HG03342 (cell line): ENCODE data around the gene ISG20.
A peak's percentile ranks its signal among the peaks of the same experiment; 100 is the strongest.

ENCODE experiments used
- ATAC-seq: cut with Tn5 transposase; IDR thresholded peaks from one replicate; pipeline ENCODE4 v1.9.1; 2021; ENCODE audit warnings: mild to moderate bottlenecking, moderate library complexity; ENCODE audit not compliant: unreplicated experiment

ISG20 gene

DNA sequence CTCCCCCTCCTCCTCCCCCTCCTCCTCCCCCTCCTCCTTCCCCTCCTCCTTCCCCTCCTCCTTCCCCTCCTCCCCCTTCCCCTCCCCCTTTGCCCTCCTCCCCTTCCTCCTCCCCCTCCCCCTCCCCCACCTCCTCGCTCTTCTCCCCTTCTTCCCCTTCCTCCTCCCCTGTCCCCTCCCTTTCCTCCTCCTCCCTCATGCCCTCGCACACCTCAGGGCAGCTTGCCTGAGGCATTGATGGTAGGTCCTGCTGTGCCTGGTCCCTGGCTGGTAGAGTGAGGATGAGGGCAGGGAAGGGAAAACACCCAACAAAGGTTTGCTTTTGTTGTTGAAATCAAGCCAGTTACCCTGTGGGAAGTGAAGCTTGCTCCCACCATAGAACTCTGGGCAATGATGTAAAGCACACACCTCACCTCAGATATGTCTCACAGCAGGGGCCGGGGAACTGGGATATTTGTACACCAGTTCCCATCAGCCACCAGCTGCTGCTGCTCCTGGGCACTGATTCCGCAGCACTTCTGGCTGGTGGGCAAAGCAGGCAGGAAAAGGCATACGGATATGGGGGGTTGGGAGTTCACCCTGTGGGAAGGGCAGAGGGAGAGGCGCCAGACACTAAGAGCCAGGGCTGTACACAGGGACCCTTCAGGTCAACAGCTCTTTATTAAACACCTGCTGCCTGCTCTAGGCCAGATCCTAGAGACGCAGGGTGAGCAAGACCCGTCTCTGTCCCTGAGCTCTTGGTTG, 13.8 kb downstream of the ISG20 start:
- ATAC-seq, result no peak

DNA sequence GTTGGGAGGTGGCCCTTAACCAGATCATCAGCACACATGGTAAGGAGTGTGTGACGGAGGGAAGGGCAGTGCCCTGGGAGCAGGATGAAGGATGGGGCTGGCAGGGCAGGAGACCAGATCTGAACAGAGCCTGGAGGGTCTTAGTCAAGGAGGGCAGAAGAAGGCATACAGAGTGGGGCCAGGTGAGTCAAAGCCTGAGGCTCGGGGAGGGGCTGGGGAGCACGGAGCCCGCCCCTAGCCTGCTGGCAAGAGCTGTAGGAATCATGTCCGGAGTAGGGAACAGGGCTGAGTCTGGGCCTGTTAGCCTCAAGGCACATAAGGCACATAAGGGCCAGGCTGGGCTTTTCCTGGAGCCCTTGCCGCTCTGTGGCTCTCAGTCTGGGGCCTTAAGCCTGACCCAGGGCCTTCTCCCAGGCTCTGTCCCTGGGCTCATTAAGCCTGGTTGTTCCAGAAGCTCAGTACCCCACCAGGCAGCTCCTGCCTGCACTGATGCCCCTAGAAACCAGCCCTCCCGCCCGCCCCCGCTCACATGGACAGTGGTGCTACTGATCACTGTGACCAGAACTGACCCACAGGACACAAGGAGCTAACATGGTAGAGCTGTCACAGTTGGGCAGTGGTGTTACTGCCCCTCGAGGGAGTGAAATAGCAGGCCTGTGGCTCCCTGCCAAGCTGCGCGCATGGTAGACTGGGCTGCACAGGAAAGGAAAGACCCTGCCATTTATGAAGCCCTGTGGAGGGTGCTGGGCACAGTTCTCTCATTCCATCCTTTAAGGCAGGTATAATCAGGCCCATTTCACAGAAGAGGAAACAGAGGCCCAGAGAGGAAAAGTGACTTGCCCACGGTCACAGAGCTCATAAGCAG, 14.6 kb downstream of the ISG20 start:
- no peak for ATAC-seq

DNA sequence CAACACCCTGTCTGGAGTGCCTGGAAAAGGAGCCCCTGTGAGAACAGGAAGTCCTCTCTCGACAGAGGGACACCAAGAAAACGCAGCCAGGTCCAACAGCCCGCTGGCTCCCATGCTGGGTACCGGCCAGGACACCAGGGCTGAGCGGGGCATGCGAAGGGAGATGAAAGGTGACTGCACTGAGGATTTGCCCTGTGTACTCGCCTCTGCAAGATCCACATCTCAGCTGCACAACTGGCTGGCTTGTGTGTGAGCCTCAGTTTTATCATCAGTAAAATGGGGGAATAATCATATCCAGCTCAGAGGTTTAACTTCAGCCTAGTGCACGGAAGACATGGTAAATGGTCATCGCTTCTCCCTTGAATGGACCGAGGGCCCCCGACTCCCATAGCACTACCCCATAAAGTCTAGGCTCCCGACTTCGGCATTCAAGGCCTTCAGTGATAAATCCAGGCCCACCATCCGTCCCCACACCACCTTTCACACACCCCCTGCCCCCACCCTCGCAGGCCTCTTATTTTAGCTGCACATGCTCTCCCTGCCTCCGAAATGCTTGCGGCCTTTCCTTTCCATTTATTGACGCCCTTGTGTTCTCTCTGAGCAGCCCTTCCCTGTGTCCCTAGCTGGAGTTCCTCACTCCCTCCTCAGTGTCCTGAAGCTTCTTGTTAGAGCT, 15.8 kb downstream of the ISG20 start:
- no peak for ATAC-seq

DNA sequence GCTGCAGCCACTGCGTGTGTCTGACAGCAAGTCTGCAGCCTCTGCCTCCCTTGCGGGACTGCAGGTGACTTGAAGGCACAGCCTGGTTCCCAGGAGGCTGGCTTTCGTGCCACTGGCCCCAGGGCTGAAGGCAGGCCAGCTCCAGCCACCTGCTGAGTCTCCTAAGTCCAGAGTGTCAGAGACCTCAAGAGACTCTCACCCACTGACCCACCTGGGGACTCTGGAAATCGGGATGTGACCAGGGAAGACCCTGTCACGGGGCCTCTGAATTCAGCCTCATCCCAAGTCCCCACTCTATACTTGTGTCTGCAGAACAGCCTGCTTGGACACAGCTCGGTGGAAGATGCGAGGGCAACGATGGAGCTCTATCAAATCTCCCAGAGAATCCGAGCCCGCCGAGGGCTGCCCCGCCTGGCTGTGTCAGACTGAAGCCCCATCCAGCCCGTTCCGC, 16.3 kb downstream of the ISG20 start:
- ATAC-seq, result no peak

DNA sequence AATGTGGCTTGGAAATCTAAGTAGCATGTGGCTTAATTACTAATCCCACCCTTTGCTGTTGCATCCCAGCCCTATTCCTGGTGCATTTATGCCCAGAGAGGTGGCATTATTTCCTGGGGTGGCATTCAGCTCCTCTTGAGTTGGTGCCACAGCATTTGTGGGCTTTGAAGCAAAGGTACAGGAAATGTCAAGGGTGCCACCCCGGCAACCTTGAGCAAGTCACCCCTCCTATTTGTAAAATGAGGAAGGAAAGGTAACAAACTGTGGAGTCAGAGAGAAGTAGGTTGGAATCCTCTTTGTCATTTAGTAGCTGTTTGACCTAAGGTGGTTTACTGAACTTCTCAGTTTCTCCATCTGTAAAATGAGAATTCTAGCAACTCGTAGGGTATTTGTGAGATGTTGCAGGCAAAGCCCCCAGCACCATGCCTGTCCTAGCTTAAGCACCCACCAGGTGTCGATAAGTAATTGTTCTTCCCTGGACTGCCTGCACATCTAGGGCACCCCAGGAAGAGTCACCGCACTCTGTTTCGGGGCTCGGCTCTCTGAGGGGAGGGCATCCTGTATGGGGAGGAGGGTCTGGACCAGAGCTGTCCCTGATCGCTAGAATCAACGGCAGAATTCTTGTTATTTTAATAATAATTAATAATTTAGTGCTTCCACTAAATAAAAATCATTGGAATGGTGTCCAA, 17.1 kb downstream of the ISG20 start:
- ATAC-seq, result no peak

DNA sequence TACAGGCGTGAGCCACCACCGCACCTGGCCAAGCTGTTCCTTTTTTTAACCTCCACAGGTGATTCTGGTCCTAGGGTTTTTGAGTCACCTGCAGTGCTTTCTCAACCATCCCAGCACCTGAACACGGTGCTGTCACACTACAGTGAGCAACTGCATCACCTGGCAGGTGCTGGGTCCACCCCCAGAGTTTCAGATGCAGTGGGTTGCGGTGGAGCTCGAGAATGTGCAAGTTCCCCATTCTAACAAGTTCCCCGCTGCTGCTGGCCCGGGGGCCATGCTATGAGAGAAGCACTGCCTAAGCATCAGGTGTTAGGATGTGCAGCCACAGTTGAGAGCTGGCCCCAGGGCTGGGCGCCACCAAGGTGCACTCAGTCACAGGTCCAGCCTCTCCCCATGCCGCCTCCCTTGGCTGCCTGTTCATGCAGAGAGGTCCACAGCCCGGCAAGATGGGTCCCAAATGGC, 18.0 kb downstream of the ISG20 start:
- ATAC-seq, result peak; percentile 90

DNA sequence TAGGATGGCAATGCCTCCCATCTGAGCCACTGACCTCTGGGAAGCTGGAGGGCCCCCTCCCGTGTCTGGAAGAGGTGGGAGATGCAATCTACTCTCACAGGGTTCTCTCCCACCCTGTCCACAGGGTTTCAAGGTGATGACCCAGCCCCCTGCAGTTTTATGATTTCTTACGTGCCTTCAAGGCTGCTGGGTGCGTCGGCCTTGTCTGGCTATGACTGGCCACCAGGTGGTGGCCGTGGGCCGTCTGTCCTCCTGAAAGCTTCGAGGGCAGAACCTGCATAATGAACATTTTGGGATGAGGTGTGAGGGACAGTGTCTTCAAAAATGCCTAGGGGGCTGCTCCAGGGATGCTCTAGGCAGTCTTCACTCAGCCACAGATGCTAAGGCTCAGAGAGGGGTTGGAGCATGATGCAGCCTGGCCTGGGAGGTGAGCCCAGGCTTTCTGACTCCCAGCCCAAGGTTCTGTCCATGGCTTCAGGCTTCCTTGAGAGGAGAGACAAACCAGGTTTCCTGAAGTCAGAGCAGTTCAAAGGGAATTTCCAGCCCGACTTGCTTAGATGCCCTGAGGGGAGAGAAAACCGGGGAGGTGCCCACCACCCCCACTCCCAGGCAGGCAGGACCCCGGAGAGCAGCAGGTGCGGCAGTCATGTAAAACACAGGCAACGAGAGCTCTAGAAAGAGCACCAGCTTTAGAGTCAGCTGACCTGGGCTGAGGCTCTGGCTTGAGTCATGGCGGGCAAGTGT, 18.7 kb downstream of the ISG20 start:
- no peak for ATAC-seq

DNA sequence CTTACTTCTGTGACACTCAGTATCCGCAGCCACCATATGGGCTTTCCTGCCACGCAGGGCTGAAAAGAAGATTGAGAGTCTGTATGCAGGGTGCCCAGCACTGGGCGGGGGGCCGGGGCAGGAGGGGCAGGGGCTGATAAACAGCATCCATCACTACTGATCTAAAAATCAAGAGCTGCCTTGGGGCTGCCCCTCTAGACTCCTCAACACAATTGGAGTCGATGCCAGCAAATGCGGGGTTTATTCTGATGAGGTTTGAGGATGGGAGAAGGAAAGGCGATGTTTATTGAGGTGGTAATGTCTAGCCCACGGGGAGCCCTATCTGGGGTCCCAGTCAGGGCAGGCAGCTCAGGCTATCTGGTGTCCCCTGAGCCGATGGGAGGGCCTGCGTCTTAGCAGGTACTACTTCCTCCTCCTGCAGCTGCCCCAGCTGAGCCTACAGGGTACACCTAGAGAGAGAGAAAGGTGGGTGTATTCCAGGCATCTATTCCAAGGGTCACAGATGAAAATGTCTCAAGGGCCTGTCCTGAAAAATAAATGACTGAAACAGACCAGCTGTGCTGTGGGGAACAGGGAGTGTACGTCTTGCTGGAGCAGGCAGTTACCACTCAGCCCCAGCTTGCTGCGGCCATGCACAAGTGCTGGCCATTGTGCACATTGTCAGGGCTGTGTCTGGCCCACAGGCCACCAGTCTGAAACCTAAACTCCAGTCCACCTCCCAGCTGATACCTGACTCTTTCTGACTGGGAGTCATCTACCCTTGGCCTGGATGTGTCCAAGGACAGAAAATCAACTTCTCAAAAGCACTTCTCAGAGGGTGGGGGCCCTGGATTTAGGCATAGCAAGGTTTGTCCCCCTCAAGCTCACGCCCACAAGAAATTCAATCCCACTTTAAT, 19.5 kb downstream of the ISG20 start:
- no peak for ATAC-seq

DNA sequence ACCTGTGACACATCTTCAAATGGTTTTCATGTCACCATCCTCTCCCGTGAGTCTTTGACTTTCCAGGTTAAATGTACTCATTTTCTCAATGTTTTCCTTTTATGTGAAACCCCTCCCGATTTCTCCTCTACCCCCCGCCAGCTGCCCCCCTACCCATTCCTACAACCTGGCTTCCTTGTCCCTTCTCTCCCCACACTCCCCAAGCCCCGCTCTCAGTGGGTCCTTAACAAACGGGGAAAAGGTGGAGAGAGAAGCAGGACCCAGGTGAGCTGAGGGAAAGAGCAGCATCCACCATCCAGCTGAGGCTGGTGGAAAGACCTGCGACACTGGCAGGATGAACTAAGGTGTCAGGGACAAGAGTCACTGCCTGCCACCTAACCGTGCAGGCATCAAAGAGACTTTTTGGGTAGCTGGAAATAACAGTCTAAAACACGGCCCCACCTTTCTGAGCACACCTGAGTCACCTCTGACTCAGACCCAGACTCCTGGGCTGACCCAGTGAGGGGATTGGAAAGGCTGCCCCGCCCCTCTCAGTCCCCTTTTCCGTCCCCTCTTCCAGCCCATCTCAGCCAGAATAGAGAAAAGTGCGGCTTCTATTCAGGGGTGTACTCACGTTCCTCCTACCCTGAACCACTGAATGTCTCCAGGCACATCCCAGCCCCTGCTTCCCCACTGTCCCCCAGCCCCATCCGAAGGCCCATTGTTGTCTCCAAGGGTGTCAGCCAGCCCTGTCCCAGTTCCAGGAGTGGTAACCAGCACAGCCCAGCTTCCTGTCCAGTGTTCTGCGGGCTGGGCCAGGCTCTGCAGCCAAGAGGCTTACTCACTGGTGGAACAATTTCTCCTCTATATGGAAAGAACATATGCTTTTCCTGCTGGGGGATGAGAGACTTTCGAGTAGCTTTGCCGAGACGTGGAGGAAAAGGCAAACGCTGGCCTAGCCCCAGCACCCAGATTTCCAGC, 20.4 kb downstream of the ISG20 start:
- no peak for ATAC-seq

DNA sequence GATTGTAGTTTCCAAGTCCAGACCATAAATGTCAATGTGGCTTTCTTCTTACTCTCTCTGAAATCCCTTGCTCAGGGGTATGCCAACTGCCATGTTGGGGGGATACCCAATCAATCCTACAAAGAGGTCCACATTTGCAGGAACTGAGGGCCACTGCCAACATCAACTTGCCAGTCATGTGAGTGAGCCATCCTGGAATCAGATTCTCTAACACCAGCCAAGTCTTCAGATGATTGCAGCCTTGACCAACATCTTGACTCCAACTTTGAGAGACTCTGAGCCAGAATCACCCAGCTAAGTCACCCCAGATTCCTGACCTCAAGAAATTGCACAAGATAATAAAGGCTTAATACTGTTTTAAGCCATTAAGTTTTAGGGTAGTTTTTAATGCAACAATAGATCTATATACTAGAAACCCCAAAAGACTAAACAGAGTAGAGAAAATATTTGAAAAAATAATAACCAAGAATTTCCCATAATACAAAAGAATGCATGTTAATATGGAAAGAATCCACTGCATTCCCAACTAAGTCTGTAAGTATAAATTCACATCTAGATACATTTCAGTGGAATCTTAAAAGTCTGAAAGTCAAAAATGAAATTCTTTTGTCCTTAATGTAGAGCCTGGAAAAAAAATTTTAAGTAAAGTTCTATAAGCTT, 22.4 kb downstream of the ISG20 start:
- ATAC-seq, result no peak

DNA sequence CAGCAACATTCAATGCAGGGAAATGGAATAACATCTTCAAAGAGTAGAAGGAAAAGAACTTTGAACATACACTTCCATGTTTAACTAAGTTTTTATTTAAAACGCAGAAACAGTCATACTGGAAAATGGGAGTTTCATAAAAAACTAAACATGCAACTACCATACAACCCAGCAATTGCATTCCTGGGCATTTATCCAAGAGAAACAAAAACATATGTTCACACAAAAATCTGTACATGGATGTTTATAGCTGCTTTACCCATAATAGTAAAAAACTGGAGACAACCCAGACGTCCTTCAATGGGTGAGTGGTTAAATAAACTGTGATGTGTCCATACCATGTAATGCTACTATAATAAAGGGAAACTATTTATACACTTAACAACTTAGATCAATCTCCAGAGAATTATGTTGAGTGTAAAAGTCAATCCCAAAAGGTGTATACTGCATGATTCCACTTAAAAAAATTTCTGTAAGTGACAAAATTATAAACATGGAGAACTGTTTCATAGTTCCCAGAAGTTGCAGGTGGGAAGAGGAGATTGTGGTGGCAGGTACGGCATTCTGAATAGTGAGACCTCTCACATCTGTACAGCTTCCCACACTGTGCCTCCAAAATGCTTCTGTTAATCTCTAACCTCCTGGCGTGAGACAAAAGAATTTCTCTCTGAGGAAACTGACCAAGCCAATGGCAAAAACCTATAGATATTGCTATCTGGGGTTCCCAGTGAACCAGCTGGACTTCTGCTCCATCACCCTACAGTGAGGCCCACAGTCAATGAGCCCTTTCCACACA, 23.1 kb downstream of the ISG20 start:
- no peak for ATAC-seq

DNA sequence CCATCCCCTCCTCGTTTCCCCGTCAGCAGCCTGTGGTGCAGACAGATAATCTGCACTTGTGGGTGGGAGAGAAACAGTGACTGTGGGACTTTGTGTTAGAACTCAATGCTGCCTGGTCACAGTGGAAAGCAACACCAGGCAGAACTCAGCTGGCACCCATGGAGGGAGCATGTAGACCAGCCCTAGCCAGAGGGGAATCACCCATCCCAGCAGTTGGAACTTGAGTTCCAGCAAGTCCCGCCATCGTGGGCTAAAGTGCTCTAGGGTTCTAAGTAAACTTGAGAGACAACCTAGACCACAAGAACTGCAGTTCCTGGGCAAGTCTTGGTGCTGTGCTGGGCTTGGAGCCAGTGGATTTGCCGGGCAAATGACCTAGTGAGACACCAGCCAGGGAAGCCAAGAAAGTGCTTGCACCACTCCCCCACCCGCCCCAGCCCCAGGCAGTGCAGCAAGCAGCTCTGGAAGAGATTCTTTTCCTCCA, 24.4 kb downstream of the ISG20 start:
- ATAC-seq, result no peak

DNA sequence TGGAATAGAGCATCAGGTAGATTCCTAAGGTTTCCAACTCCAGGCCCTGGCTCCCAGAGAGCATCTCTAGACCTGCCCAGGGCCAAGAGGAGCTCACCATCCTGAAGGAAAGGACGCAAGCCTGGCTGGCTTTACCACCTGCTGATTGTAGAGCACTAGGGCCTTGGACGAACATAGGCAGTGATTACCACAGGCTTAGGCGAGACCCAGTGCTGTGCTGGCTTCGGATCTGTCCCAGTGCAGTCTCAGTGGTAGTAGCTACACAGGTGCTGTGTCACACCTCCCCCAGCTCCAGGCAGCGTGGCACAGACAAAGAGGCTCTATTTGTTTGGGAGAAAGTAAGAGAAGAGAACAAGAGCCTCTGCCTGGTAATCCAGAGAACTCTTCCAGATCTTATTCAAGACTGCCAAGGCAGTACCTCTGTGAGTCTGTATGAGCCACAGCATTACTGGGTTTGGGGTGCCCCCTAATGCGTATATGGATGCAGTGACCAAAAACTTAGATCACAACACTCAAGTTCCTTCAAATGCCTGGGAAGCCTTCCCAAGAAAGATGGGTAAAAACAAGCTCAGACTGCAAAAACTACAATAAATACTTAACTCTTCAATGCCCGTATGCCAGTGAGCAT, 25.4 kb downstream of the ISG20 start:
- ATAC-seq, result no peak

DNA sequence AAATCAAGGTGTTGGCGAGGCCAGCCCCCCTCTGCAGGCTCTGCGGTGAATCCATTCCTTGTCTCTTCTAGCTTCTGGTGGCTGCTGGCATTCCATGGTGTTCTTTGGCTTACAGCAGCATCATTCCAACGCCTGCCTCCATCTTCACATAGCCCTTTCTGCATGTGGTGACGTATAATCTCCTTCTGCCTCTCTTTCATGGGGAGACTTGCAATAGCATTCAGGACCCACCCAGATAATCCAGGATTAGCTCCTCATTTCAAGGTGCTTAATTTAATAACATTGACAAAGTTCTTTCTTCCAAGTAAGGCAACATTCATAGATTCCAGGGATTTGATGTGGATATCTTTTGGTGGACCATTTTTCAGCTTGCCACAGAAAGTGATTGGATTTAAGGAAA, 35.8 kb downstream of the ISG20 start:
- ATAC-seq, result no peak

DNA sequence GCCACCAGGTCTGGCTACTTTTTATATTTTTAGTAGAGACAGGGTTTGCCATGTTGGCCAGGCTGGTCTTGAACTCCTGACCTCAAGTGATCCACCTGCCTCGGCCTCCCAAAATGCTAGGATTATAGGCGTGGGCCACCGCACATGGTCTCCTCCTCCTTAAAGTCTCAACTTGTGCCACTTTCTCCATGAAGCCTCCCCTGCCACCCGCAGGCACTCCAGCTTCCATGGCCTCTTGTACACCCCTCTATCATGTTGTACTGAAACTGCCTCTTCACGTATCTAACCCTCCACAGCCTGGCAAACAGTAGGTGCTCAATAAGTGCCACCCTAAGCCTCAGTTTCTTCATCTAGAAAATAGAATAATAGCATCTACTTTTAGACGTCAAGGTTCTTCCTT, 39.9 kb downstream of the ISG20 start:
- ATAC-seq, result no peak
